Neural cell (in vitro differentiated cells): ENCODE data around the gene SERPINB6. TPM values are rescaled to one million over a fixed set of nuclear protein-coding genes. Genes with fewer than 3 reads are reported as not detected.
"Not testable (repeated sequence)": the region's sequence is repeated elsewhere in the genome, so short reads cannot be mapped to it uniquely, and the experiment has no call there.

Experiments
- H2AFZ ChIP-seq: fragments of 200-600, 300-800 bp; sonication (generic), shearing (Covaris generic); 2 replicates; pipeline ENCODE4 v1.6.0; 2014; ENCODE audit warnings: low read depth, mild to moderate bottlenecking, antibody characterized with exemption, low read length, moderate library complexity
- H3F3A ChIP-seq: fragments of 200-600 bp; shearing (Covaris generic); 2 replicates; pipeline ENCODE4 v1.6.1; 2016; ENCODE audit warnings: mild to moderate bottlenecking, moderate library complexity, mixed read lengths, antibody characterized with exemption, low read length; ENCODE audit not compliant: insufficient read depth, poor library complexity, severe bottlenecking
- H3K27ac ChIP-seq: fragments of 200-600, 300-800 bp; sonication (generic), shearing (Covaris generic); 2 replicates; pipeline ENCODE4 v1.5.1; 2014; ENCODE audit warnings: mild to moderate bottlenecking, low read length, moderate library complexity
- H3K27me3 ChIP-seq: fragments of 300-800, 200-600 bp; sonication (generic), shearing (Covaris generic); 2 replicates; pipeline ENCODE4 v1.6.0; 2014; ENCODE audit warnings: mild to moderate bottlenecking, low read depth, low read length, moderate library complexity; ENCODE audit not compliant: insufficient read depth
- H3K36me3 ChIP-seq: fragments of 300-800, 200-600 bp; sonication (generic), shearing (Covaris generic); 2 replicates; pipeline ENCODE4 v1.5.1; 2014; ENCODE audit warnings: mild to moderate bottlenecking, antibody characterized with exemption, low read length, moderate library complexity; ENCODE audit not compliant: insufficient read depth
- H3K4me2 ChIP-seq: fragments of 300-800, 200-600 bp; sonication (generic), shearing (Covaris generic); 2 replicates; pipeline ENCODE4 v1.6.0; 2014; ENCODE audit warnings: mild to moderate bottlenecking, low read length
- H3K4me3 ChIP-seq: fragments of 300-800, 200-600 bp; sonication (generic), shearing (Covaris generic); 2 replicates; pipeline ENCODE4 v1.5.1; 2014; ENCODE audit warnings: mild to moderate bottlenecking, low read length, moderate library complexity
- H3K79me2 ChIP-seq: fragments of 200-600 bp; shearing (Covaris generic); replicated peaks from 2 replicates; pipeline ENCODE4 v1.6.0; 2014; ENCODE audit warnings: mild to moderate bottlenecking, low read length, moderate library complexity; ENCODE audit not compliant: insufficient read depth
- H3K9ac ChIP-seq: fragments of 300-800, 200-600 bp; sonication (generic), shearing (Covaris generic); 2 replicates; pipeline ENCODE4 v1.6.1; 2016; ENCODE audit warnings: mild to moderate bottlenecking, low read length, mixed read lengths
- H3K9me2 ChIP-seq: fragments of 200-600 bp; shearing (Covaris generic); 2 replicates; pipeline ENCODE4 v1.6.1; 2016; ENCODE audit warnings: mild to moderate bottlenecking, low read length, mixed read lengths; ENCODE audit not compliant: insufficient read depth
- H3K9me3 ChIP-seq: fragments of 200-600, 300-800 bp; sonication (generic), shearing (Covaris generic); 2 replicates; pipeline ENCODE4 v1.6.1; 2016; ENCODE audit warnings: mild to moderate bottlenecking, mixed run types, low read length, moderate library complexity, mixed read lengths
- H4K20me1 ChIP-seq: fragments of 200-600 bp; shearing (Covaris generic); 2 replicates; pipeline ENCODE4 v1.6.1; 2016; ENCODE audit warnings: mild to moderate bottlenecking, mixed run types; ENCODE audit not compliant: insufficient read depth
- CTCF ChIP-seq: fragments of 450-650 bp; IDR thresholded peaks from 2 replicates; pipeline ENCODE4 v1.5.1; 2014; ENCODE audit warnings: antibody characterized with exemption, mild to moderate bottlenecking, moderate library complexity; ENCODE audit not compliant: poor library complexity, severe bottlenecking
- EP300 ChIP-seq: fragments of 450-650 bp; conservative IDR thresholded peaks from 2 replicates; pipeline ENCODE4 v1.6.1; 2014; ENCODE audit warnings: antibody characterized with exemption, mild to moderate bottlenecking, moderate library complexity; ENCODE audit not compliant: poor library complexity, severe bottlenecking
- EZH2 ChIP-seq: fragments of 200-600, 300-800 bp; shearing (Covaris generic), sonication (generic); IDR thresholded peaks from 2 replicates; pipeline ENCODE4 v1.6.1; 2014; ENCODE audit warnings: antibody characterized with exemption, low read length, borderline replicate concordance, mild to moderate bottlenecking; ENCODE audit not compliant: insufficient read depth, poor library complexity, severe bottlenecking
- MXI1 ChIP-seq: fragments of 450-650 bp; conservative IDR thresholded peaks from 2 replicates; pipeline ENCODE4 v1.6.1; 2014; ENCODE audit warnings: antibody characterized with exemption, mild to moderate bottlenecking; ENCODE audit not compliant: poor library complexity, severe bottlenecking
- POLR2AphosphoS5 ChIP-seq: IDR thresholded peaks from 2 replicates; pipeline ENCODE4 v1.6.1; 2012
- RAD21 ChIP-seq: fragments of 450-650 bp; conservative IDR thresholded peaks from 2 replicates; pipeline ENCODE4 v1.6.1; 2014; ENCODE audit warnings: antibody characterized with exemption, mild to moderate bottlenecking, moderate library complexity
- REST ChIP-seq: IDR thresholded peaks from 2 replicates; pipeline ENCODE4 v1.6.1; 2012; ENCODE audit warnings: borderline replicate concordance
- SMC3 ChIP-seq: fragments of 450-650 bp; conservative IDR thresholded peaks from 2 replicates; pipeline ENCODE4 v1.6.1; 2014; ENCODE audit warnings: antibody characterized with exemption, mild to moderate bottlenecking, moderate library complexity; ENCODE audit not compliant: poor library complexity
- TAF1 ChIP-seq: IDR thresholded peaks from 2 replicates; pipeline ENCODE4 v1.6.1; 2012; ENCODE audit warnings: low read depth
- polyA plus RNA-seq: library from polyadenylated mRNA; depleted of rRNA; stranded (reverse); fragments of >200 nt; gene quantifications from 2 replicates; pipeline ENCODE4 v1.2.3, GENCODE V29; 2014

Gene SERPINB6
- polyA plus RNA-seq, 1 donor from 2014 or later = 2.3 TPM

- H3K4me2 ChIP-seq, H3K9me3 ChIP-seq, H3K27ac ChIP-seq, H3F3A ChIP-seq, H2AFZ ChIP-seq, H3K36me3 ChIP-seq, H3K9me2 ChIP-seq, H3K79me2 ChIP-seq, H3K9ac ChIP-seq, H4K20me1 ChIP-seq: not testable (repeated sequence)
- peak; percentile 5 for TF ChIP-seq CTCF
- Histone ChIP-seq H3K27me3 (peaks cover 19% of the 10 kb centered on the region), H3K4me3 (peak overlapping the region; percentile 63)
Observed at GRCh38 chr6:2903411-2904185, 67.8 kb downstream of the SERPINB6 start.

- not testable (repeated sequence) for H2AFZ ChIP-seq, H3K27ac ChIP-seq, H3K36me3 ChIP-seq, H3K79me2 ChIP-seq, H3F3A ChIP-seq, H3K9me2 ChIP-seq, H3K4me2 ChIP-seq, H3K9me3 ChIP-seq, H4K20me1 ChIP-seq, H3K9ac ChIP-seq
- Histone ChIP-seq H3K27me3 (peaks cover 19% of the 10 kb centered on the region), H3K4me3 (peak overlapping the region; percentile 63)
Observed at GRCh38 chr6:2901645-2902502, 69.5 kb downstream of the SERPINB6 start.

- Histone ChIP-seq H3K27ac (no peak overlapping the region), H3K4me3 (no peak overlapping the region), H4K20me1 (no peaks in the 10 kb centered on the region), H3K9ac (no peak overlapping the region), H3K79me2 (no peaks in the 10 kb centered on the region), H3K9me3 (no peaks in the 10 kb centered on the region), H3K9me2 (no peaks in the 10 kb centered on the region), H3F3A (no peaks in the 10 kb centered on the region), H2AFZ (no peak overlapping the region), H3K36me3 (no peaks in the 10 kb centered on the region), H3K4me2 (no peak overlapping the region), H3K27me3 (peaks cover 19% of the 10 kb centered on the region)
- TF ChIP-seq RAD21 (no peak), MXI1 (no peak), CTCF (no peak), EZH2 (no peak), SMC3 (no peak), EP300 (no peak), TAF1 (no peak), POLR2AphosphoS5 (no peak), REST (no peak)
Observed at GRCh38 chr6:2900821-2901644, 70.3 kb downstream of the SERPINB6 start.
